HCT116 (cell line): Measurements from ENCODE around the gene NACC2.

Experiments
- ATF3 ChIP-seq: IDR thresholded peaks from 2 replicates; pipeline ENCODE4 v1.6.1; 2012
- CTCF ChIP-seq, 3 experiments: fragments of 200-600 bp in 1 of 3; sonication (generic) in 1 of 3; IDR thresholded peaks in 2 of 3; conservative IDR thresholded peaks in 1 of 3; 2 replicates each; pipeline ENCODE4 v1.5.1; 2012 to 2017; ENCODE audit warnings: low read depth in 2 of 3, low read length in 2 of 3, antibody characterized with exemption in 1 of 3, borderline replicate concordance in 1 of 3, control low read depth in 1 of 3, mild to moderate bottlenecking in 1 of 3, mixed read lengths in 1 of 3, mixed run types in 1 of 3, moderate library complexity in 1 of 3; ENCODE audit not compliant: insufficient read depth in 1 of 3
- EZH2 ChIP-seq: fragments of 200-600 bp; sonication (generic); IDR thresholded peaks from 2 replicates; pipeline ENCODE4 v1.6.1; 2017; ENCODE audit warnings: antibody characterized with exemption, mixed run types
- TF ChIP-seq, protein P1 (sequence below): IDR thresholded peaks from 2 replicates; pipeline ENCODE4 v1.6.1; 2012; ENCODE audit warnings: low read depth

DNA sequence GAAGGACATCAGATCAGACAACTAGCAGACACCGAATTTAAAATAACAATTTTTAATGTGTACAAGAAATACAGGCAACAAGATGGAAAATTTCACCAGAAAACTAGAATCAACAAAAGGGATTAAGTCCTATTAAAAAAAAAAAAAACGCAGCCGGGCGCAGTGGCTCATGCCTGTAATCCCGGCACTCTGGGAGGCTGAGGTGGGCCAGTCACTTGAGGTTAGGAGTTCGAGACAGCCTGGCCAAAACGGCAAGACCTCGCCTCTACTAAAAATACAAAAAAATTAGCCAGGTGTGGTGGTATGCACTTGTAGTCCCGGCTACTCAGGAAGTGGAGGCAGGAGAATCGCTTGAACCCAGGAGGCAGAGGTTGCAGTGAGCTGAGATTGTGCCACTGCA lies 69.6 kb downstream of the NACC2 start:
- TF ChIP-seq CTCF (IDR thresholded peaks at IDR 0.05 in 2 of 3, conservative IDR thresholded peaks at IDR 0.05 in 1 of 3; ENCODE audit: borderline replicate concordance in 1 of 3, insufficient read depth in 1 of 3, low read depth in 2 of 3, low read length in 2 of 3) (no peak), ATF3 (no peak), EZH2 (no peak)
- TF ChIP-seq, protein P1, sequence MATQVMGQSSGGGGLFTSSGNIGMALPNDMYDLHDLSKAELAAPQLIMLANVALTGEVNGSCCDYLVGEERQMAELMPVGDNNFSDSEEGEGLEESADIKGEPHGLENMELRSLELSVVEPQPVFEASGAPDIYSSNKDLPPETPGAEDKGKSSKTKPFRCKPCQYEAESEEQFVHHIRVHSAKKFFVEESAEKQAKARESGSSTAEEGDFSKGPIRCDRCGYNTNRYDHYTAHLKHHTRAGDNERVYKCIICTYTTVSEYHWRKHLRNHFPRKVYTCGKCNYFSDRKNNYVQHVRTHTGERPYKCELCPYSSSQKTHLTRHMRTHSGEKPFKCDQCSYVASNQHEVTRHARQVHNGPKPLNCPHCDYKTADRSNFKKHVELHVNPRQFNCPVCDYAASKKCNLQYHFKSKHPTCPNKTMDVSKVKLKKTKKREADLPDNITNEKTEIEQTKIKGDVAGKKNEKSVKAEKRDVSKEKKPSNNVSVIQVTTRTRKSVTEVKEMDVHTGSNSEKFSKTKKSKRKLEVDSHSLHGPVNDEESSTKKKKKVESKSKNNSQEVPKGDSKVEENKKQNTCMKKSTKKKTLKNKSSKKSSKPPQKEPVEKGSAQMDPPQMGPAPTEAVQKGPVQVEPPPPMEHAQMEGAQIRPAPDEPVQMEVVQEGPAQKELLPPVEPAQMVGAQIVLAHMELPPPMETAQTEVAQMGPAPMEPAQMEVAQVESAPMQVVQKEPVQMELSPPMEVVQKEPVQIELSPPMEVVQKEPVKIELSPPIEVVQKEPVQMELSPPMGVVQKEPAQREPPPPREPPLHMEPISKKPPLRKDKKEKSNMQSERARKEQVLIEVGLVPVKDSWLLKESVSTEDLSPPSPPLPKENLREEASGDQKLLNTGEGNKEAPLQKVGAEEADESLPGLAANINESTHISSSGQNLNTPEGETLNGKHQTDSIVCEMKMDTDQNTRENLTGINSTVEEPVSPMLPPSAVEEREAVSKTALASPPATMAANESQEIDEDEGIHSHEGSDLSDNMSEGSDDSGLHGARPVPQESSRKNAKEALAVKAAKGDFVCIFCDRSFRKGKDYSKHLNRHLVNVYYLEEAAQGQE: no peak
